Epithelial cell of umbilical artery (primary cell): Measurements from ENCODE around the gene KCNC4. TPM values are rescaled to one million over a fixed set of nuclear protein-coding genes. Genes with fewer than 3 reads are reported as not detected.

Experiments used
- total RNA-seq: library from RNA; depleted of rRNA; stranded (reverse); fragments of >200 nt; gene quantifications from 2 replicates; pipeline ENCODE4 v1.2.3, GENCODE V29; 2014

The KCNC4 gene
- total RNA-seq = 1.6 and 4.1 TPM in 2 replicates

GRCh38 chr1:110209715-110210603, at the start of gene KCNC4:
KCNC4 (plus strand) TSS chr1:110210314; CDS start chr1:110211500, 1,186 bp downstream.

Other genes starting within 250 kb of the KCNC4 start
- gene AHCYL1, start 225.5 kb upstream of the KCNC4 start, total RNA-seq = 39.8 and 44.5 TPM in 2 replicates
- 37.0 and 61.6 TPM in 2 replicates for gene STRIP1, start 175.7 kb upstream of the KCNC4 start, total RNA-seq
- not detected in 2 replicates for gene ALX3, start 139.6 kb upstream of the KCNC4 start, total RNA-seq
- not detected in 2 replicates for gene UBL4B, start 97.9 kb upstream of the KCNC4 start, total RNA-seq
- under 0.01 TPM in 1 of 2 replicates, not detected in the other for gene SLC6A17, start 59.8 kb upstream of the KCNC4 start, total RNA-seq
- 33.8 and 38.3 TPM in 2 replicates for gene RBM15, start 129.1 kb downstream of the KCNC4 start, total RNA-seq
- 6.8 and 10.3 TPM in 2 replicates for gene SLC16A4, start 180.7 kb downstream of the KCNC4 start, total RNA-seq
- gene LAMTOR5, start 197.4 kb downstream of the KCNC4 start, total RNA-seq = 60.9 and 75.0 TPM in 2 replicates
- gene PROK1, start 240.8 kb downstream of the KCNC4 start, total RNA-seq = not detected in 2 replicates